Nephron progenitor cell (in vitro differentiated cells): ENCODE data around the gene C4BPB.
"Not testable (repeated sequence)": the region's sequence is repeated elsewhere in the genome, so short reads cannot be mapped to it uniquely, and the experiment has no call there.

Experiments
- DNase-seq: peaks from one replicate; pipeline ENCODE4 v3.0.0; 2021
- H3K27ac Mint-ChIP-seq: 2 replicates; pipeline ENCODE4 v1.8.0; 2021; ENCODE audit warnings: mild to moderate bottlenecking, moderate library complexity, mixed read lengths
- H3K27me3 Mint-ChIP-seq: 2 replicates; pipeline ENCODE4 v1.8.0; 2021; ENCODE audit warnings: mild to moderate bottlenecking, low read depth, mixed read lengths; ENCODE audit not compliant: poor library complexity
- H3K36me3 Mint-ChIP-seq: 2 replicates; pipeline ENCODE4 v1.8.0; 2021; ENCODE audit warnings: low read depth, mixed read lengths
- H3K4me1 Mint-ChIP-seq: 2 replicates; pipeline ENCODE4 v1.8.0; 2021; ENCODE audit warnings: mixed read lengths
- H3K4me3 Mint-ChIP-seq: 2 replicates; pipeline ENCODE4 v1.8.0; 2021; ENCODE audit warnings: mild to moderate bottlenecking, moderate library complexity, mixed read lengths
- H3K9me3 Mint-ChIP-seq: 2 replicates; pipeline ENCODE4 v1.8.0; 2021; ENCODE audit warnings: mild to moderate bottlenecking, moderate library complexity, mixed read lengths
- TF ChIP-seq, protein P1 (sequence below): fragments of 200-600 bp; sonication (generic); IDR thresholded peaks from 2 replicates; pipeline ENCODE4 v1.5.0; 2021; ENCODE audit warnings: antibody characterized with exemption

C4BPB gene, protein sequence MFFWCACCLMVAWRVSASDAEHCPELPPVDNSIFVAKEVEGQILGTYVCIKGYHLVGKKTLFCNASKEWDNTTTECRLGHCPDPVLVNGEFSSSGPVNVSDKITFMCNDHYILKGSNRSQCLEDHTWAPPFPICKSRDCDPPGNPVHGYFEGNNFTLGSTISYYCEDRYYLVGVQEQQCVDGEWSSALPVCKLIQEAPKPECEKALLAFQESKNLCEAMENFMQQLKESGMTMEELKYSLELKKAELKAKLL

DNA sequence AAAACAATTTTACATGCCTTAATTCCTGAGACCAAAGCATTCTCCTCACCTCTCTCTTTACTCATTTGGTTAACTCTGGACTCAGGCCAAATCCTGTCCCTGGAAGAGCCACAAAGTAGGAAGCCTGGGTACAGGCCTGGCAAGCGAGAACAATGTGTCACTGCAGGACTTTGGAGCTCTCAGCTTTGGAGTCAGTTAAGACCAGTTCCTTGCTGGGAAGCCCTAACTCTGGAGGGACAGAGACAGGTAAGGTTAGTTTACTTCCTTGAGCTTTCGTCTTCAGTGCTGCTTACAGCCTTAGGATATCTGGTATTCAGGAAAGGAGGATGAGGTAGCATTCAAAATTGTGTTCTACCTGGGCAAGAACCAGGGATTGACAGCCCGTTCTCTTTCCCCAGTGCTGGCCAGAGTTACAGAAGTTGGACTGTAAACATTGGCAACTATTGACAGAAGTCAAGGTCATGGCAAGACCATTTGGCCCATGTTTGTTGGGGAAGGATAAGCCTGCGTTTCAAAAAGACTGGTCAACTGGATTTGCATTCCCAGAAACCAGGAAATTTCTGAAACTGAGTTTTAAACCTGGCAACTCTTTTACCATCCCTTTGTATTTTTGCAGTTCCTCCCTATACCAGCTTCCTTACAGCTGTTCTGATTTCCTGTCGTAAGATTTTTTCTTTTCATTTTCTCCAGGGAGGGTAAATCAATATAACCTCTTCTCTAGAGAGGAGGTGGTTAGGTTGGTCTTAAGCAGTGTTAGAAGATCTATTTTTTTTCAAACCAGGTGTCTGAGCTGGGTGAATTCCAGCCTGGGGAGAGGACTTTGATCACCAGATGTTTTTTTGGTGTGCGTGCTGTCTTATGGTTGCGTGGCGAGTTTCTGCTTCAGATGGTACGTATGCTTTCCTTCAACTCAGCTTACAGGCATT is at the start of gene C4BPB:
Gene C4BPB, plus strand, starts transcription at position 160 of the 926 bp plus-strand sequence. Its CDS starts 672 bp downstream, at position 832.
- H3K27me3 Mint-ChIP-seq: peaks cover 15% of the 10 kb centered on the region
- no peaks in the 10 kb centered on the region for H3K36me3 Mint-ChIP-seq
- no peak for DNase-seq
- TF ChIP-seq, protein P1, sequence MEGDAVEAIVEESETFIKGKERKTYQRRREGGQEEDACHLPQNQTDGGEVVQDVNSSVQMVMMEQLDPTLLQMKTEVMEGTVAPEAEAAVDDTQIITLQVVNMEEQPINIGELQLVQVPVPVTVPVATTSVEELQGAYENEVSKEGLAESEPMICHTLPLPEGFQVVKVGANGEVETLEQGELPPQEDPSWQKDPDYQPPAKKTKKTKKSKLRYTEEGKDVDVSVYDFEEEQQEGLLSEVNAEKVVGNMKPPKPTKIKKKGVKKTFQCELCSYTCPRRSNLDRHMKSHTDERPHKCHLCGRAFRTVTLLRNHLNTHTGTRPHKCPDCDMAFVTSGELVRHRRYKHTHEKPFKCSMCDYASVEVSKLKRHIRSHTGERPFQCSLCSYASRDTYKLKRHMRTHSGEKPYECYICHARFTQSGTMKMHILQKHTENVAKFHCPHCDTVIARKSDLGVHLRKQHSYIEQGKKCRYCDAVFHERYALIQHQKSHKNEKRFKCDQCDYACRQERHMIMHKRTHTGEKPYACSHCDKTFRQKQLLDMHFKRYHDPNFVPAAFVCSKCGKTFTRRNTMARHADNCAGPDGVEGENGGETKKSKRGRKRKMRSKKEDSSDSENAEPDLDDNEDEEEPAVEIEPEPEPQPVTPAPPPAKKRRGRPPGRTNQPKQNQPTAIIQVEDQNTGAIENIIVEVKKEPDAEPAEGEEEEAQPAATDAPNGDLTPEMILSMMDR: no peak
- no peak within 1 kb of the TSS for H3K27ac Mint-ChIP-seq
- H3K4me3 Mint-ChIP-seq: no peak within 1 kb of the TSS
- H3K9me3 Mint-ChIP-seq: no peaks in the 10 kb centered on the region
- peaks cover 8% of the 10 kb centered on the region for H3K4me1 Mint-ChIP-seq

DNA sequence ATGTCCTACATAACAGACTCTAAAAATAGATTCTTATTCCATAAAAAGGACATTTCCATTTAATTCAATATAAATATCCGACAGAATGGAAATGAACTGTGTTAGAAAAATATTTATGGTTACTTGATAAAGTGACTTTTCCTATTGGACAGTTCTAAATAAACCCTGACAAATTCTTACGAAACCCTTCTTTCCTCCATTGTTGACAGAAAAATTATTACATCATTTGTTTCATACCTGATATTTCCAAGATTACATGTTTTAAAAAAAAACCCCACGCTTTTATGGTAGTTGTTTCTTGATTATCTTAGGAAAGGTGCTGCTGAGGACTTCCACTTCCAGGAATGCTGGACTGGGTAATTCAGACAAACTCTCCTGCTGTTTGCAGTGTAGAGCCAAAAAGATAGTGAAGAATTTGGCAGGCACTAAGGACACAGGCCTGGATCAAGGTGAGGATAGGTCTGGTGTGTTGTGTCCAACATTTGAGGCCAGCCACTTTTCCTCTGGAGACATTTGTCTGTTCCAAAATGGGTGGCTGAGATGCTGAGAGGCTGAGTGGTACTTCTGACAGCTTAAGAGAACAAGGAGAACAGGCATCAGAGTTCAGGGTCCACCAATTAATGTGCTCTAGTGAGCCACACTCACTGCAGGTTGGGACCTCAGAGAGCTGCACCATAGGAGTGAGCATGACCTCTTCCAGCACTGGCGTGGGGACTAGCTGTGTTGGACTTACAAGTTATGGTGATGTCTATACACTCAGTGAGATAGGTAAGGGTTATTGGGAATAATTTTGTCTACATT is 49.1 kb upstream of the C4BPB start:
- Mint-ChIP-seq H3K4me1 (no peaks in the 10 kb centered on the region), H3K9me3 (no peaks in the 10 kb centered on the region), H3K4me3 (no peak overlapping the region), H3K36me3 (peaks cover 20% of the 10 kb centered on the region), H3K27ac (no peak overlapping the region), H3K27me3 (peaks cover 8% of the 10 kb centered on the region)
- TF ChIP-seq, protein P1: no peak
- DNase-seq: no peak

DNA sequence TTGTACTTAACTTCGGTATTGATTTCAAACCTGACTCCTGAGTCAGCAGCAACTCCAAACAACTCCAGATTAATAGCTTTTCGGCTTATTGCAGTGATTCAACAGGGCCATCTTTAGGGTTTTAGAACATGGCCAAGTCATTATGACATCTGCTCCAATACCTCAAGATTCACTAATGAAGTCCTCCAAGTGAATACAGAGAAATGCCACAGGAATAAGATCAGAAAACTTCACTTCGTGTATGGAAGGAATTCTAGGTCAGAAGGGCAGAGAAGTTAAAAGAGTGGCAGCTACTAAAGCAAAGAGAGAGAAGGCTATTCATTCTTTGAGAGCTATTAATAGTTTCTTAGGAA is 48.5 kb upstream of the C4BPB start:
- no peaks in the 10 kb centered on the region for H3K9me3 Mint-ChIP-seq
- H3K36me3 Mint-ChIP-seq: peaks cover 23% of the 10 kb centered on the region
- TF ChIP-seq, protein P1: no peak
- H3K4me3 Mint-ChIP-seq: no peak overlapping the region
- no peak overlapping the region for H3K27ac Mint-ChIP-seq
- peaks cover 3% of the 10 kb centered on the region for H3K27me3 Mint-ChIP-seq
- no peaks in the 10 kb centered on the region for H3K4me1 Mint-ChIP-seq
- no peak for DNase-seq

DNA sequence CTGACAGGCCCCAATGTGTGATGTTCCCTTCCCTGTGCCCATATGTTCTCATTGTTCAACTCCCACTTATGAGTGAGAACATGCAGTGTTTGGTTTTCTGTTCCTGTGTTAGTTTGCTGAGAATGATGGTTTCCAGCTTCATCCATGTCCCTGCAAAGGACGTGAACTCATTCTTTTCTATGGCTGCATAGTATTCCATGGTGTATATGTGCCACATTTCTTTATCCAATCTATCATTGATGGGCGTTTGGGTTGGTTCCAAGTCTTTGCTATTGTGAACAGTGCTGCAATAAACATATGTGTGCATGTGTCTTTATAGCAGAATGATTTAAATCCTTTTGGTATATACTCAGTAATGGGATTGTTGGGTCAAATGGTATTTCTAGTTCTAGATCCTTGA is 47.3 kb upstream of the C4BPB start:
- H3K36me3 Mint-ChIP-seq: peaks cover 23% of the 10 kb centered on the region
- not testable (repeated sequence) for H3K4me3 Mint-ChIP-seq, H3K27ac Mint-ChIP-seq, DNase-seq, H3K9me3 Mint-ChIP-seq, H3K27me3 Mint-ChIP-seq, H3K4me1 Mint-ChIP-seq

DNA sequence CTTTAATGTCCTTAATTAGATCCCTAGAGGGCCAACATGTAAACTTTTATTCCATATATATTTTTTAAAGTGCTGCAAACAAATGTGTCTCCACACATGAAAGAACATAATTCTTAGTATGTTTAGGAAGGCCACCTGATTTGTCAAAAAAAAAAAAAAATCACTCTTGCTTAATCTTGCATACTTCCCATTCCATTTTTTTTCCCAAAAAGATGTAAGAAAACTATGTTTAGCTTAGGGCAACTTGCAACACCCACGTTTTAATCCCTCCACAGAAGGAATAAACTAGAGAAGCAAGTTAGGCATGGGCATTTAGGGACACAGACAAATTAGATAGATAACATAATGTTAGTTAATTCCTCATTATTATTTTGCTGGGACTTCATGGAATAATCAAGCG is 43.2 kb upstream of the C4BPB start:
- DNase-seq: no peak
- Mint-ChIP-seq H3K9me3 (no peaks in the 10 kb centered on the region), H3K4me1 (peaks cover 33% of the 10 kb centered on the region), H3K27ac (no peak overlapping the region), H3K4me3 (no peak overlapping the region), H3K36me3 (peaks cover 29% of the 10 kb centered on the region), H3K27me3 (no peaks in the 10 kb centered on the region)
- TF ChIP-seq, protein P1: no peak

DNA sequence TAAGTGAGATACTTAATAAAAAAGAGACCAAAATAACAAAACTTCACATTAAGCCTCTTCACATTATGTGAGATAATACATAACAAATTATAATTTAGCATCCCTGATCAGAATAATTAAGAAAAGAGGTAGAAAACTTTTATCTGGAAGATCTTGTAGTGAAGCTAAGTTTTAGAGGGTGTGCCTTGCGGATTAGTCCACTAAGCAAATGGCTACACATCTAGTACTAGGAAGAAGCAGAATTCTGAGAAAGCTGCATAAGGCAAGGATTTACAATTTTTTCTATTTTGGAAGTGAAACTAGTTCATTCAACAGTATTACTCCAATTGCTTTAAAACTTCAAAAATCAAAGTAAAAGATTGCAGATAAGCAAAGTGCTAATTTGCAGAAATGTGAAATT is 41.2 kb upstream of the C4BPB start:
- Mint-ChIP-seq H3K27ac (no peak overlapping the region), H3K9me3 (peaks cover 3% of the 10 kb centered on the region), H3K27me3 (peaks cover 3% of the 10 kb centered on the region), H3K36me3 (peaks cover 26% of the 10 kb centered on the region), H3K4me3 (peak overlapping the region; percentile 26), H3K4me1 (peaks cover 48% of the 10 kb centered on the region)
- TF ChIP-seq, protein P1: no peak
- no peak for DNase-seq
